ENCODE data around the gene DYTN. TPM values are rescaled to one million over a fixed set of nuclear protein-coding genes. Genes with fewer than 3 reads are reported as not detected.

Gene DYTN, protein sequence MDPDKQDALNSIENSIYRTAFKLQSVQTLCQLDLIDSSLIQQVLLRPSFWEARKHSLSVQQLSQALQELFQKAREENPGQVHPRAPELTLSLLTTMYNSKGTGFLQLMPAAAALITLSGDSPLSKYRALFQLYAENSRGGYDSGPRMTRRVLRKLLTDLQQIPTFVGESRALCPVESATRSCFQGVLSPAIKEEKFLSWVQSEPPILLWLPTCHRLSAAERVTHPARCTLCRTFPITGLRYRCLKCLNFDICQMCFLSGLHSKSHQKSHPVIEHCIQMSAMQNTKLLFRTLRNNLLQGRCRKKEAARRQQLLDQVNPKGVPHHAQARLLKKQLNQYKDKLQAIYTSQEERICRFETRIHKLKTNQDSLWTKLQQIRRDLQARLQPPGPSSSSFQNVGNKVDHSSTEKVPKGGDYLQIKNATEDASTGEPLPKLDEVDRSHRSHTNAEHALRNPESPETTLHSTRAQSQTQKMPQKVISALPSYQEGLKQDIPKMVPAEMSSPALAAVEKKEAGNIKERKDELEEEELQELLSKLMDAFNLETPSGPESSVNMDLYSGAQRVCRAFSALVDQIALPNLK
- total RNA-seq = not detected in 2 replicates

DNA sequence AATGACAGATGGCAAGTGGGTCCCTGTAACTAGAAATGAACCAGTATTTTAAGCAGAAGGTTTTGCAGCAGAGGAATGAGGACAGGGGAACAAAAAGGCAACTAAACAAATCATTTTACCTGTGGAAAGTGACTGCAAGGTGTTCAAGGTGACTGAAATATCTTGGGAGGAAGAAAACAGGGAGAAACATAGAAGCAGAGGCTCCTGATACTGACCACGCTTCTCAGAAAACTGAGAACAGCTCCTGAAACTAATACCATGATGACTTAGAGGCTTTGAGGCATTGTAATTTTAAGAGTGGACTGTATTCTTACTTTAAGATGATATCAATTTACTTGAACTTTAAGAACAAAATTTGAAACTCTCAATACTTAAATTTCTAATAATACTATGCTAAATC is at the start of gene DYTN:
Gene DYTN, minus strand, starts transcription at position 101 of the 400 bp plus-strand sequence. CDS start 117 bp downstream, outside the sequence.
- ATAC-seq (ENCODE audit: low read depth) = no peak
- H3K4me1 Mint-ChIP-seq = peaks cover 3% of the 10 kb centered on the region
- ChIA-PET POLR2A (no interaction called here), CTCF (no interaction called here)
- no peak within 1 kb of the TSS for H3K27ac Mint-ChIP-seq
- DNase-seq = no peak
- intact Hi-C loops (cut with micrococcal nuclease) = no loop called here
- TF ChIP-seq, protein P1, sequence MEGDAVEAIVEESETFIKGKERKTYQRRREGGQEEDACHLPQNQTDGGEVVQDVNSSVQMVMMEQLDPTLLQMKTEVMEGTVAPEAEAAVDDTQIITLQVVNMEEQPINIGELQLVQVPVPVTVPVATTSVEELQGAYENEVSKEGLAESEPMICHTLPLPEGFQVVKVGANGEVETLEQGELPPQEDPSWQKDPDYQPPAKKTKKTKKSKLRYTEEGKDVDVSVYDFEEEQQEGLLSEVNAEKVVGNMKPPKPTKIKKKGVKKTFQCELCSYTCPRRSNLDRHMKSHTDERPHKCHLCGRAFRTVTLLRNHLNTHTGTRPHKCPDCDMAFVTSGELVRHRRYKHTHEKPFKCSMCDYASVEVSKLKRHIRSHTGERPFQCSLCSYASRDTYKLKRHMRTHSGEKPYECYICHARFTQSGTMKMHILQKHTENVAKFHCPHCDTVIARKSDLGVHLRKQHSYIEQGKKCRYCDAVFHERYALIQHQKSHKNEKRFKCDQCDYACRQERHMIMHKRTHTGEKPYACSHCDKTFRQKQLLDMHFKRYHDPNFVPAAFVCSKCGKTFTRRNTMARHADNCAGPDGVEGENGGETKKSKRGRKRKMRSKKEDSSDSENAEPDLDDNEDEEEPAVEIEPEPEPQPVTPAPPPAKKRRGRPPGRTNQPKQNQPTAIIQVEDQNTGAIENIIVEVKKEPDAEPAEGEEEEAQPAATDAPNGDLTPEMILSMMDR (IDR thresholded peaks at IDR 0.05) = no peak
- no peak within 1 kb of the TSS for H3K4me3 Mint-ChIP-seq
- H3K27me3 Mint-ChIP-seq = peaks cover 9% of the 10 kb centered on the region
- no peaks in the 10 kb centered on the region for H3K36me3 Mint-ChIP-seq (ENCODE audit: low read depth)
- H3K9me3 Mint-ChIP-seq = peaks cover 8% of the 10 kb centered on the region

DNA sequence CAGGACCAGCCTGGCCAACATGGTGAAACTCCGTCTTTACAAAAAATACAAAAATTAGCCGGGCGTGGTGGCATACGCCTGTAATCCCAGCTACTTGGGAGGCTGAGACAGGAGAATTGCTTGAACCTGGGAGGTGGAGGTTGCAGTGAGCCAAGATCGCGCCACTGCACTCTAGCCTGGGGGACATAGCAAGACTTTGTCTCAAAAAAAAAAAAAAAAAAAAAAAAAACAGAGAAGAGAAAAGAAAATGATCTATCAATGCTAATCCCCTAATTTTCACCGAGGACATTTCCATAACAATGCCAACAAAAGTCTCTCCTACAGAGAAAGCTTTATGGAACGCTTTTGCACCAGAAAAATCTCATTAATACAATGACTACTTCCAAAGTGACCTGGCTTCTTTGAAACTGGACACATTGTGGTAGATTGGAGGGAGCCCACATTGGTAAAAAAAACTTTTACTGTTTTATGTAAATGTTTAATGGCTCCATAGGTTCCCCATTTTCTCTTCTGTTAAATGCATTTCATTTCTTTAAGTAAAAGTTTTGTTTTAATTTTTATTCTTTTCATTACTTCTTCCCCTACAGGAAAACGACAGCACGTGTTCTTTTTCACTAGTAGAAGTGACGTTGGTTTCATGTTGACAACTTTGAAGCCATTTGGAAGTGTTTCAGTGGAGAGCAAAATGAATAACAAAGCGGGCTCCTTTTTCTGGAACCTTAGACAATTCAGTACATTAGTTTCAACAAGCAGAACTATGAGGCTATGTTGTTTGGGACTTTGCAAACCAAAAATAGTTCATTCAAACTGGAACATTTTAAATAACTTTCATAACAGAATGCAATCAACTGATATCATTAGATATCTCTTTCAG is 48.1 kb upstream of the DYTN start:
- intact Hi-C loops (cut with micrococcal nuclease) = loop anchor here (5.0 to 10.0 kb wide), 4 partner anchors 491 to 1551 kb away; partner anchors contain the start of genes INO80D, PIKFYVE and ZDBF2
- DNase-seq (no peak), ATAC-seq (ENCODE audit: low read depth) (no peak)
- peak overlapping the region; percentile 94 for H3K4me3 Mint-ChIP-seq
- H3K36me3 Mint-ChIP-seq (ENCODE audit: low read depth) = peaks cover 41% of the 10 kb centered on the region
- CTCF ChIA-PET = no interaction called here
- H3K27me3 Mint-ChIP-seq = peaks cover 3% of the 10 kb centered on the region
- POLR2A ChIA-PET = interaction anchor here (0.7 to 1.6 kb wide), 8 partner anchors 14 to 1003 kb away, joined by 3 to 18 read pairs (median 5); partner anchors contain the start of genes CREB1, FZD5, KLF7 and METTL21A
- no peaks in the 10 kb centered on the region for H3K9me3 Mint-ChIP-seq
- TF ChIP-seq, protein P1 (IDR thresholded peaks at IDR 0.05) = no peak
- peak overlapping the region; percentile 96 for H3K27ac Mint-ChIP-seq
- H3K4me1 Mint-ChIP-seq = peaks cover 34% of the 10 kb centered on the region

DNA sequence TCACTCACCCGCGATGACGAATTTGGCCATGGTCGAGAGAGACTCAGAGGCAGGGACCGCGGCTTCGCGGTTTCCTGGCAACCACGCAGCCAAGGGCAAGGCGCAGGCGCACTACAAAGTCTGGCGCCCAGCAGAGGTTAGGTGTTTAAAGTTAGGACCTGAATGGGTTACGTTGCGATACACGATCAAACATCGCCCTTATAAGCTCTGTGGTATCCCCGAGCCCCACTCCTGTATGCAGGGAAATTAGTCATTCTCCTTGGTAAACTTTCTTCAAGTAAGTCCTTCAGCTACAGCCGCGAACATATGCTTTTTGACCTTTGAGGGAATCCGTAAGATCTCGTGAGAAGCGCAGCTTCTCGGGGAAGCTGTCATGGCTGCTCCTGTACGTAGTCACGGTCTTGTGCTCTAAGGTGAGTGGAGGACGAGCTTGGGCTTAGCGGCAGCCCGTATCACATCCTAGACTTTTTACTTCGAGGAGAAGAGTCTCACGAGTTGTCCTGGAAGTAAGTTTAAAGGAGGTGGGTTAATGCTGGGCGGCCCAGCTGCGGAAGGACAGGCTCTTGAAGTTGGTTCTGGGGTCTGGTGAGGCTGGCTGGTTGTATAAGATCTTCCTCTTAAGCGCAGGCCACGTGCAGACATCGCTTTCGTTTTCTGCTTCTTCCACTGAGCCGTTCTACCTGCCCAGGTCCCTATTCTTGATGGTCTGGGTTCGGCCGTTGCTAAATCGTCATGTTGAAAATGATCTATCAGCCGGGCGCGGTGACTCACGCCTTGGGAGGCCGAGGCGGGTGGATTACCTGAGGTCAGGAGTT is 47.3 kb upstream of the DYTN start, which contains the start of the genes FASTKD2 and MDH1B:
Gene FASTKD2, plus strand, starts transcription at position 365 of the 815 bp plus-strand sequence. CDS start 1,088 bp downstream, outside the sequence.
Gene MDH1B, minus strand, starts transcription at position 87 of the 815 bp plus-strand sequence. Its CDS starts 57 bp downstream, at position 30.
- H3K4me3 Mint-ChIP-seq = peak within 1 kb of the TSS; percentile 94
- ATAC-seq (ENCODE audit: low read depth) = peak; percentile 87
- H3K9me3 Mint-ChIP-seq = no peaks in the 10 kb centered on the region
- H3K4me1 Mint-ChIP-seq = peaks cover 34% of the 10 kb centered on the region
- H3K27ac Mint-ChIP-seq = peak within 1 kb of the TSS; percentile 96
- peak; percentile 77 for DNase-seq
- POLR2A ChIA-PET = interaction anchor here (0.6 to 1.6 kb wide), 15 partner anchors 15 to 1546 kb away, joined by 3 to 18 read pairs (median 4); partner anchors contain the start of genes CCNYL1, CREB1, FZD5 and KLF7
- H3K27me3 Mint-ChIP-seq = peaks cover 3% of the 10 kb centered on the region
- H3K36me3 Mint-ChIP-seq (ENCODE audit: low read depth) = peaks cover 33% of the 10 kb centered on the region
- intact Hi-C loops (cut with micrococcal nuclease) = loop anchor here (1.0 to 10.0 kb wide), 12 partner anchors 15 to 1552 kb away; partner anchors contain the start of genes ADAM23, CCNYL1, CREB1 and EEF1B2
- CTCF ChIA-PET = interaction anchor here (1.2 to 1.3 kb wide), 2 partner anchors 36 to 679 kb away, joined by 3 read pairs; partner anchors contain the start of gene INO80D
- TF ChIP-seq, protein P1 (IDR thresholded peaks at IDR 0.05) = no peak

DNA sequence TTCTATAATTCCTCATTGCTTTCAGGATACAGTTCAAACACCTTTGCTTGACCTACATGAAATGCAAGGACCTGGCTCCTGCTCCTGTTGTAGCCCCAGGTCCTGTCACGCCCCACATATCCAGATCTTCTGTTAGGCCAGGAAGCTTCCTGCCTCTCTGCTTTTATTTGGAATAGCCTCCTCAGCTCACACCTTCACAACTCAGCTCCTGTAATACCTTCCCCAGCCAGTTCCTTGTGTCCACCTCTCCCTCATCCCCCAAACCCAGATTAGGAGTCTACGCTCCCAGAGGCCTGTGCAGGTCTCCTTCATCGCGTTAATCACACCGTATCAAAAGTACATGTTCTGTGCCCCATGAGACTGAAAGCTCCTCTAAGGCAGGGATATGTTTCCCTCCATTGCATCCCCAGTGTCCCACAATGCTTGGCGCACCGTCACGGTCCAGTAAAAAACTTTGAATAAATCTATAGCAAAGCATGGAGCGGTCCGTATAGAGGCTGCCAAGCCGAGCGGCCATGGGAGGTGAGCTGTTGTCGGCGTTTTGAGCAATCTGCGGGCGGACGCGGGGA is 46.6 kb upstream of the DYTN start:
- no peaks in the 10 kb centered on the region for H3K9me3 Mint-ChIP-seq
- no peak for ATAC-seq (ENCODE audit: low read depth)
- intact Hi-C loops (cut with micrococcal nuclease) = loop anchor here (1.0 to 10.0 kb wide), 13 partner anchors 16 to 1553 kb away; partner anchors contain the start of genes ADAM23, CCNYL1, CREB1 and EEF1B2

More for the DNA sequence above, 46.6 kb upstream of the DYTN start:
- POLR2A ChIA-PET = interaction anchor here (0.6 to 1.6 kb wide), 12 partner anchors 17 to 1547 kb away, joined by 3 to 18 read pairs (median 5); partner anchors contain the start of genes CCNYL1, CREB1, FZD5 and KLF7
- Mint-ChIP-seq H3K27me3 (peaks cover 3% of the 10 kb centered on the region), H3K27ac (peak overlapping the region; percentile 96), H3K36me3 (ENCODE audit: low read depth) (peaks cover 27% of the 10 kb centered on the region), H3K4me1 (peaks cover 34% of the 10 kb centered on the region), H3K4me3 (peak overlapping the region; percentile 94)
- CTCF ChIA-PET = interaction anchor here (1.2 to 1.3 kb wide), 2 partner anchors 36 to 679 kb away, joined by 3 read pairs; partner anchors contain the start of gene INO80D
- TF ChIP-seq, protein P1 (IDR thresholded peaks at IDR 0.05) = no peak
- DNase-seq = no peak

Data from activated B cell treated with CpG ODN at 0.5 μM for 24 hours (primary cell).